GM19372 (cell line): Measurements from ENCODE around the gene MCM3AP.

Source experiments
- ATAC-seq: cut with Tn5 transposase; IDR thresholded peaks from one replicate; pipeline ENCODE4 v1.9.1; 2021; ENCODE audit warnings: mild to moderate bottlenecking, low read depth, moderate library complexity; ENCODE audit not compliant: unreplicated experiment

The MCM3AP gene

GRCh38 chr21:46189959-46190490 lies 95.4 kb downstream of the MCM3AP start:
- ATAC-seq: no peak

- no peak for ATAC-seq
Observed at GRCh38 chr21:46189213-46189958, 96.0 kb downstream of the MCM3AP start.

- ATAC-seq: no peak
Observed at GRCh38 chr21:46188226-46189212, 96.9 kb downstream of the MCM3AP start.

- ATAC-seq: no peak
Observed at GRCh38 chr21:46187814-46188213, 97.6 kb downstream of the MCM3AP start.

- ATAC-seq: no peak
Observed at GRCh38 chr21:46187261-46187660, 98.2 kb downstream of the MCM3AP start.

- no peak for ATAC-seq
Observed at GRCh38 chr21:46185716-46186115, 99.7 kb downstream of the MCM3AP start.
